ENCODE results near the gene CDK5R2.

GRCh38 chr2:218980735-218981389 is 21.4 kb downstream of the CDK5R2 start:
- TF ChIP-seq CTCF (conservative IDR thresholded peaks at IDR 0.05): peak; percentile 32; the same call in 1 of the 2 replicates
- no peak for TF ChIP-seq EZH2 (IDR thresholded peaks at IDR 0.05; ENCODE audit: low read depth)
